Gastrocnemius medialis (tissue), 4 donors: ENCODE results near the gene ZBTB12.

Experiments used
- POLR2A ChIP-seq, 2 donors: fragments of 450-650 bp; IDR thresholded peaks; one replicate each; pipeline ENCODE4 v1.6.1; 2017; ENCODE audit warnings: antibody characterized with exemption in 2 of 2, mild to moderate bottlenecking in 2 of 2, moderate library complexity in 2 of 2
- TF ChIP-seq, protein P1 (sequence below), 5 experiments: fragments of 450-650 bp in 3 of 5; fragments of 200-600 bp in 2 of 5; sonication (generic) in 2 of 5; IDR thresholded peaks in 4 of 5; conservative IDR thresholded peaks in 1 of 5; 1 replicate in 4 of 5; 2 replicates in 1 of 5; pipeline ENCODE4 v1.5.1; 2016 to 2019; ENCODE audit warnings: antibody characterized with exemption in 5 of 5, mild to moderate bottlenecking in 3 of 5, moderate library complexity in 3 of 5

GRCh38 chr6:31946370-31946885, 44.5 kb upstream of the ZBTB12 start:
- TF ChIP-seq, protein P1, sequence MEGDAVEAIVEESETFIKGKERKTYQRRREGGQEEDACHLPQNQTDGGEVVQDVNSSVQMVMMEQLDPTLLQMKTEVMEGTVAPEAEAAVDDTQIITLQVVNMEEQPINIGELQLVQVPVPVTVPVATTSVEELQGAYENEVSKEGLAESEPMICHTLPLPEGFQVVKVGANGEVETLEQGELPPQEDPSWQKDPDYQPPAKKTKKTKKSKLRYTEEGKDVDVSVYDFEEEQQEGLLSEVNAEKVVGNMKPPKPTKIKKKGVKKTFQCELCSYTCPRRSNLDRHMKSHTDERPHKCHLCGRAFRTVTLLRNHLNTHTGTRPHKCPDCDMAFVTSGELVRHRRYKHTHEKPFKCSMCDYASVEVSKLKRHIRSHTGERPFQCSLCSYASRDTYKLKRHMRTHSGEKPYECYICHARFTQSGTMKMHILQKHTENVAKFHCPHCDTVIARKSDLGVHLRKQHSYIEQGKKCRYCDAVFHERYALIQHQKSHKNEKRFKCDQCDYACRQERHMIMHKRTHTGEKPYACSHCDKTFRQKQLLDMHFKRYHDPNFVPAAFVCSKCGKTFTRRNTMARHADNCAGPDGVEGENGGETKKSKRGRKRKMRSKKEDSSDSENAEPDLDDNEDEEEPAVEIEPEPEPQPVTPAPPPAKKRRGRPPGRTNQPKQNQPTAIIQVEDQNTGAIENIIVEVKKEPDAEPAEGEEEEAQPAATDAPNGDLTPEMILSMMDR (IDR thresholded peaks at IDR 0.05 in 4 of 5, conservative IDR thresholded peaks at IDR 0.05 in 1 of 5), result no peak
- no peak for TF ChIP-seq POLR2A (IDR thresholded peaks at IDR 0.05)
